ENCODE data around the gene ST7. TPM values are rescaled to one million over a fixed set of nuclear protein-coding genes. Genes with fewer than 3 reads are reported as not detected.

The ST7 gene
- total RNA-seq, 4 donors from 2014 or later, result 23.7 to 29.5 (median 25.5) TPM

DNA sequence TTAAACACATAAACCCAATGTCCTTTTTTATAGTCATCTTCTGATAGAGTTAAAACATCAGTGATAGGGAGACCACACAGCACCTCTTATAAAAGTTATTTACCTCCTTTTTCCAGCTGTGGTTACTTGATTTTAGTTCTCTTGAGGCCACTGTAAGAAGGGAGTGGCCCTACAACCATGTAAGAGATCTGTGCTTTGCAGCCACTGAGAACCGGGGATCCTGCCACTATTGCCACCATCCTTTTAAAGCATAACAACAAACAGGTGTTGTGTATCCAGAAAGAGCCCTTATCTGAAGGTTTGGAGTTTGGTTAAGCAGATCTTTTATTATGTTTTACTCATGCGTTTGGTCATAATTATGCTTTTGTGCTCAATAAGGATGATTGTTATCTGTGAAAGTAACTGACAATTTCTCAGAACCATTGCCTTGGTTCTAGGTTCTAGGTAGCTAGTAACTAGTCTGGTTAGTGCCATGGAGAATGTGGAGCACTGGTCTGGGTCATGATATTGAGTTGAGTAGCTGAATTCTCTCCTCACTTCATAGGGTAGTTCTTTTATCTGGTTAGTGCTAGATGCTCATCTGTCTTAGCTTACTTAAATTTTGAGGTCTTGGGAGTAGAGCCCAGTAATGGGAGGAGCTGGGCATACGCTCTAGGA, 56.5 kb downstream of the ST7 start:
- TF ChIP-seq, protein P1, sequence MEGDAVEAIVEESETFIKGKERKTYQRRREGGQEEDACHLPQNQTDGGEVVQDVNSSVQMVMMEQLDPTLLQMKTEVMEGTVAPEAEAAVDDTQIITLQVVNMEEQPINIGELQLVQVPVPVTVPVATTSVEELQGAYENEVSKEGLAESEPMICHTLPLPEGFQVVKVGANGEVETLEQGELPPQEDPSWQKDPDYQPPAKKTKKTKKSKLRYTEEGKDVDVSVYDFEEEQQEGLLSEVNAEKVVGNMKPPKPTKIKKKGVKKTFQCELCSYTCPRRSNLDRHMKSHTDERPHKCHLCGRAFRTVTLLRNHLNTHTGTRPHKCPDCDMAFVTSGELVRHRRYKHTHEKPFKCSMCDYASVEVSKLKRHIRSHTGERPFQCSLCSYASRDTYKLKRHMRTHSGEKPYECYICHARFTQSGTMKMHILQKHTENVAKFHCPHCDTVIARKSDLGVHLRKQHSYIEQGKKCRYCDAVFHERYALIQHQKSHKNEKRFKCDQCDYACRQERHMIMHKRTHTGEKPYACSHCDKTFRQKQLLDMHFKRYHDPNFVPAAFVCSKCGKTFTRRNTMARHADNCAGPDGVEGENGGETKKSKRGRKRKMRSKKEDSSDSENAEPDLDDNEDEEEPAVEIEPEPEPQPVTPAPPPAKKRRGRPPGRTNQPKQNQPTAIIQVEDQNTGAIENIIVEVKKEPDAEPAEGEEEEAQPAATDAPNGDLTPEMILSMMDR (IDR thresholded peaks at IDR 0.05), result no peak
- no peak for ATAC-seq (ENCODE audit: low FRiP score)
- no peak for DNase-seq (ENCODE audit: low spot score)

DNA sequence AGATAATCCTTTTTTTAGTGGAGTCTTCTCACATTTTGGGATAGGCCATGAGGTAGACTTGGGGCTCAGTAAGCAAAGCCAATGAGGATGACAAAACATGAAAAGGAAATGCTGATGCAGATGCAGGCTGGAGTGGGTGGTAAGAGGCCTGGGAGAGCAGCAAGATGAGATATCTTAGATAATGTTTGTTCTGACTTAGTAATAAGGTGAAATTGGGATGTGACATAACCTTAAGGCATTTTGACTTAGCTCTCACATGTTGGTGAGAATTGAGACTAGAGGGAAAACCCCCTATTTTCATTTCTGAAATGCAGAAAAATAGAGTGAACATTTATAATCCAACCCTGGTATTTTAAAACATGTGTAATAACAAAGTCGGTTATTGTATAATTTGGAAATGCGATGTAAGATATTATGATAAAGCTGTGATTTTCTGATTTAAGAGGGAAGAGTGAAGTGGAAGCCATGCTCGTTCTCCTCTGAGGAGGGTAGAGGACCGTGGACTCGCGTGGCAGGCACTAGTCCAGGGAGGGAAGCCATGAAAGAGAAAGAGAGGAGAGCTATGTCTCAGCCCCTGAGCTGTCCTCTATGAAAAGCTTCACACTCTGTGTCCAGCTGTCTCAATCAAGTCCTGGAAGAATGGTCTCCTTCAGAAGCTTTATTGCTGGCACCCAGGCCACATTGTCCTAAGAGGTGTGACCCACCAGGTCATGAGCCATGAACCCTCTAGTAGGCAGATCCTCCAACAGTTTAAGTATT, 57.3 kb downstream of the ST7 start:
- TF ChIP-seq, protein P1 (IDR thresholded peaks at IDR 0.05), result no peak
- no peak for DNase-seq (ENCODE audit: low spot score)
- ATAC-seq (ENCODE audit: low FRiP score), result no peak

DNA sequence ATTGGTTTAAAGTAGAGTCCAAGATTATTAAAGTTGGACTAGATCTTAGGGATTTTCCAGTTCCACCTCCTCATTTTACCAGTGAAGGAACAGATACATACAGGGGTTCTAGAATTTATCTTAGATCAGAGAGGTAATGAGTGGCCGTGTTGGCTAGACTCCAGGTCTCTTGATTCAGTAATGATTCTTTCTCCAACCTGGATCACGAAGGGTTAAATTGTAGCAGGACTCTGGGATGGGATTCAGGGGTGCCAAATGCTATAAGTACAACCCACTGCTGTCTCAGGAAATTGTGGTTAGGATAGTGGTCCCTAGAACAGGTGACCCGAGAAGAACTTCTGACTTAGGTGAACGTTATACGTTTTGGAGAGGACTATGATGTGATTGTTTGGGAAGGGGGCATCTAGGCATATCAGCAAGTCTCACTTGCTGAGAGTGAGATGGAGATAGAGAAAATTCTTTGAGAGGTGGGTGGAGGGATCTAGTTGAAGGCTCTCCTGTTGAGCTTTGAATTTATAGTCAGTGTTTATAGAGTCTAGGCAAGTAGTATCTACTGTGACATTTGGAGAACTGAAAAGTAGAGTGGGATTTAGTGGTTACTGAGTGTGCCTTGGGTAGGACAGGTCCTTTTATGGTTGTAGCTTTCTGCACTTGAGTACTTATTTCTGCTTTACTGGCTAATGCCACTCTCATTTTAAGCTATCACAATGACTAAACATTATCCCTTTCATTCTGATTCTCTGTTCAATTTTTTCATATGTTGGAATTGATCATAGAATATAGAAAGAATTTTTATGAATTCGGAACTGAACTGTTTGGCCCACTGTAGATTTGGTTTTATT, 58.3 kb downstream of the ST7 start:
- DNase-seq (ENCODE audit: low spot score) (no peak), ATAC-seq (ENCODE audit: low FRiP score) (no peak)
- TF ChIP-seq, protein P1 (IDR thresholded peaks at IDR 0.05), result no peak

DNA sequence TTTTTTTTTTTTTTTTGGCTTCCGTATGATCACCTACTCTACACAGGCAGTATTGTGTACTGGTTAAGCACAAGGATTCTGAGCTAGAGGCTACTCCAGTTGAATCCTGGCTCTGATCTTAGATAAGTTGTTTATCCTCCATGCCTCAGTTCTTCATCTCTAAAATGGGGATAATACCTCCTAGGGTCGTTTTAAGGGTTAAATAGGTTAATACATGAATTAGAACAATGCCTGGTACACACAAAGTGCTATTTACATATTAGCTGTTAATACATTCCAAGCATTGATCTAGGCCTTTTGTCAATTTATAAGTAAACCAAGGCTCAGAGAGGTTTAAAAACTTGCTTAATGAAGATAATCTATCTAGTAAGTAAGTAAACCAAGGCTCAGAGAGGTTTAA, 59.0 kb downstream of the ST7 start:
- TF ChIP-seq, protein P1 (IDR thresholded peaks at IDR 0.05), result no peak
- DNase-seq (ENCODE audit: low spot score) (no peak), ATAC-seq (ENCODE audit: low FRiP score) (no peak)

- ATAC-seq (ENCODE audit: low FRiP score) (no peak), DNase-seq (ENCODE audit: low spot score) (no peak)
- TF ChIP-seq, protein P1 (IDR thresholded peaks at IDR 0.05), result no peak
These were observed 59.4 kb downstream of the ST7 start for GRCh38 chr7:117012696-117013095.

DNA sequence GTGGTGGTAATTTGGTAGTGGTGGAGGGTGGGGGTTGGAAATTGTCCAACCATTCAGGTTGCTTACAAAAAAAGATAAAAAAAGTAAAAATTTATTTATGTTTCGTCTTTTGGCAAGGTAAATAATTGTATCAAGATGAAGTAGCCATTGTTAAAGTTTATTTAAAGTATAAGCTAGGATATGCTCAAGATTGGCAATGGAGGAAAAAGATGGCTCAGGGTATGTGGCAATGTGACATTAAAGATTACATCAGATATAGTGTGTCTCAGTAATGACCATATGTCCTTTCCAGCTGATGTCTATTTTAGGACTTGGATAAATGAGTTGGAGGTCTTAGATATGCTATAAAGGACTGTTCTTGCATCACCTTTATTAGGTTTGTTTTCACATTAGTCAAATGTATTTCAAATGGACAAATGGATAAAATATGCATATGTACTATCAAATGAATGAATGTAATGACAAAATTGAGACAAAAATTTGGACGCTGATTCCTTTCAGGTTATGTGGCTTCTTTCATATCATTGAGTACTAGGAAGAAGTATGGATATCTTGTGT, 60.9 kb downstream of the ST7 start:
- TF ChIP-seq, protein P1 (IDR thresholded peaks at IDR 0.05), result no peak
- ATAC-seq (ENCODE audit: low FRiP score) (no peak), DNase-seq (ENCODE audit: low spot score) (no peak)

All from omental fat pad (tissue), 4 donors.